ENCODE measurements around the gene ZCCHC17.

GRCh38 chr1:31263408-31263807, 33.4 kb upstream of the ZCCHC17 start:
- no peak for TF ChIP-seq EZH2phosphoT487 (IDR thresholded peaks at IDR 0.05; ENCODE audit: borderline replicate concordance)
- no peak for TF ChIP-seq CTCF (conservative IDR thresholded peaks at IDR 0.05; ENCODE audit: low read length)

Measured in Loucy (cell line).